SU-DHL-6 (cell line): ENCODE results near the gene SRGAP3.

Source experiments
- CTCF ChIP-seq: fragments of 200-600 bp; sonication (generic); IDR thresholded peaks from one replicate; pipeline ENCODE4 v1.5.1; 2017; ENCODE audit warnings: antibody characterized with exemption, mild to moderate bottlenecking, low read length, moderate library complexity; ENCODE audit not compliant: insufficient read depth, poor library complexity, severe bottlenecking
- EZH2phosphoT487 ChIP-seq: fragments of 200-600 bp; sonication (generic), shearing (Covaris generic); conservative IDR thresholded peaks from 2 replicates; pipeline ENCODE4 v1.6.1; 2018; ENCODE audit warnings: mild to moderate bottlenecking, antibody characterized with exemption, low read length, moderate library complexity, mixed read lengths

- TF ChIP-seq EZH2phosphoT487 (no peak), CTCF (no peak)
Observed at GRCh38 chr3:8954938-8955763, 294.3 kb downstream of the SRGAP3 start.
